ENCODE data around the gene SFN.

SFN gene

DNA sequence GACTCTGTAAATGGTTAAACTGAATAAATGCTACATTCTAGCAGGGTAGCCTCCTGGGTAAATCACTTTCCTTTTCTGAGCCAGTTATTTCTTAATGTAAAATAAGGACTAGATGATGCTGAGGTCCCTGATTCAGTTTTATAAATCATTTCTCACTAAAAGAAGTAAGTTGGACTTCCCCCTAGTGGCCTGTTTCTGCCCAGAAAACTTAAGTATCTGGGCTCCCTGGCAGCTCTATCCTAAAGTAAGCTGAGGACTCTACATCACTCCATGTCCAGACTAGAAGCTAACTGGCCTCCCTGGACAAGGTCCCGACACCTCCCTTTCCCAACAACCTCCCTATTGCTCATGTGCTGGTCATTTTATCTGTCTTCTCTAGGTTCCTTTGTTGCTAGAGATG lies 24.2 kb downstream of the SFN start:
- Histone ChIP-seq H3K4me2 (ENCODE audit: low read depth, low read length, poor library complexity, severe bottlenecking) (no peak overlapping the region), H3K79me2 (ENCODE audit: insufficient read depth, low read length) (peaks cover 21% of the 10 kb centered on the region), H3K4me3 (ENCODE audit: low read length, poor library complexity, severe bottlenecking) (no peak overlapping the region), H3K9me3 (ENCODE audit: insufficient read depth, low read depth, low read length) (no peaks in the 10 kb centered on the region), H4K20me1 (ENCODE audit: insufficient read depth, low read length, poor library complexity, severe bottlenecking) (peaks cover 15% of the 10 kb centered on the region), H3K9ac (ENCODE audit: low read depth, low read length, poor library complexity, severe bottlenecking) (no peak overlapping the region), H3K9me2 (replicated peaks; ENCODE audit: low read depth, low read length) (no peaks in the 10 kb centered on the region), H3K4me1 (ENCODE audit: insufficient read depth, low read length, poor library complexity, severe bottlenecking) (peaks cover 20% of the 10 kb centered on the region), H3F3A (ENCODE audit: low read depth) (no peaks in the 10 kb centered on the region), H3K36me3 (ENCODE audit: insufficient read depth, low read length) (peaks cover 39% of the 10 kb centered on the region; the same call in 1 of the 2 replicates), H3K27me3 (ENCODE audit: insufficient read depth, low read length, poor library complexity, severe bottlenecking) (no peaks in the 10 kb centered on the region), H2AFZ (ENCODE audit: low read length) (no peak overlapping the region)
- TF ChIP-seq EZH2phosphoT487 (IDR thresholded peaks at IDR 0.05; ENCODE audit: borderline replicate concordance): no peak
- TF ChIP-seq, protein P1, sequence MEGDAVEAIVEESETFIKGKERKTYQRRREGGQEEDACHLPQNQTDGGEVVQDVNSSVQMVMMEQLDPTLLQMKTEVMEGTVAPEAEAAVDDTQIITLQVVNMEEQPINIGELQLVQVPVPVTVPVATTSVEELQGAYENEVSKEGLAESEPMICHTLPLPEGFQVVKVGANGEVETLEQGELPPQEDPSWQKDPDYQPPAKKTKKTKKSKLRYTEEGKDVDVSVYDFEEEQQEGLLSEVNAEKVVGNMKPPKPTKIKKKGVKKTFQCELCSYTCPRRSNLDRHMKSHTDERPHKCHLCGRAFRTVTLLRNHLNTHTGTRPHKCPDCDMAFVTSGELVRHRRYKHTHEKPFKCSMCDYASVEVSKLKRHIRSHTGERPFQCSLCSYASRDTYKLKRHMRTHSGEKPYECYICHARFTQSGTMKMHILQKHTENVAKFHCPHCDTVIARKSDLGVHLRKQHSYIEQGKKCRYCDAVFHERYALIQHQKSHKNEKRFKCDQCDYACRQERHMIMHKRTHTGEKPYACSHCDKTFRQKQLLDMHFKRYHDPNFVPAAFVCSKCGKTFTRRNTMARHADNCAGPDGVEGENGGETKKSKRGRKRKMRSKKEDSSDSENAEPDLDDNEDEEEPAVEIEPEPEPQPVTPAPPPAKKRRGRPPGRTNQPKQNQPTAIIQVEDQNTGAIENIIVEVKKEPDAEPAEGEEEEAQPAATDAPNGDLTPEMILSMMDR (conservative IDR thresholded peaks at IDR 0.05; ENCODE audit: low read length): peak; percentile 68

DNA sequence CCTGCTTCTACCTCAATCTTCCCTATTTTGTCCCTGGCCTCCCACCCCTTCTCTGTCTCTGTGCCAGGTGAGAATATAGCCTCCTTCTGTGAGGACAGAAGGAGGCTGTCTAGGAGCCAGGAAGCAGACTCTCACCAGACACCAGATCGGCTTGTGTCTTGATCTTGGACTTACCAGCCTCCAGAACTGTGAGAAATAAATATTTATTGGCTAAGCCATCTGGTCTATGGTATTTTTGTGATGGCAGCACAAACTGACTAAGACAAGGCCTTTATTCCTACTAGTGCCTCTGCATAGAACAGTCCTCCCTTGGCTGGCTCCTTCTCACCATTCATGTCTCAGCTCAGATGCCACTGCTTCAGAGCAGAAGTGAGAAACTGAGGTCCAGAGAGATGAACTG lies 25.3 kb downstream of the SFN start:
- peaks cover 21% of the 10 kb centered on the region for H3K79me2 ChIP-seq (ENCODE audit: insufficient read depth, low read length)
- peaks cover 34% of the 10 kb centered on the region; the same call in 1 of the 2 replicates for H3K36me3 ChIP-seq (ENCODE audit: insufficient read depth, low read length)
- peaks cover 15% of the 10 kb centered on the region for H4K20me1 ChIP-seq (ENCODE audit: insufficient read depth, low read length, poor library complexity, severe bottlenecking)
- H2AFZ ChIP-seq (ENCODE audit: low read length): no peak overlapping the region
- H3K9me3 ChIP-seq (ENCODE audit: insufficient read depth, low read depth, low read length): no peaks in the 10 kb centered on the region
- H3K9me2 ChIP-seq (replicated peaks; ENCODE audit: low read depth, low read length): no peaks in the 10 kb centered on the region
- peaks cover 20% of the 10 kb centered on the region for H3K4me1 ChIP-seq (ENCODE audit: insufficient read depth, low read length, poor library complexity, severe bottlenecking)
- peak overlapping the region; percentile 86 for H3K4me3 ChIP-seq (ENCODE audit: low read length, poor library complexity, severe bottlenecking)
- H3K27me3 ChIP-seq (ENCODE audit: insufficient read depth, low read length, poor library complexity, severe bottlenecking): no peaks in the 10 kb centered on the region
- H3F3A ChIP-seq (ENCODE audit: low read depth): no peaks in the 10 kb centered on the region
- TF ChIP-seq, protein P1 (conservative IDR thresholded peaks at IDR 0.05; ENCODE audit: low read length): no peak
- TF ChIP-seq EZH2phosphoT487 (IDR thresholded peaks at IDR 0.05; ENCODE audit: borderline replicate concordance): no peak
- peak overlapping the region; percentile 95 for H3K4me2 ChIP-seq (ENCODE audit: low read depth, low read length, poor library complexity, severe bottlenecking)
- peak overlapping the region; percentile 35 for H3K9ac ChIP-seq (ENCODE audit: low read depth, low read length, poor library complexity, severe bottlenecking)

DNA sequence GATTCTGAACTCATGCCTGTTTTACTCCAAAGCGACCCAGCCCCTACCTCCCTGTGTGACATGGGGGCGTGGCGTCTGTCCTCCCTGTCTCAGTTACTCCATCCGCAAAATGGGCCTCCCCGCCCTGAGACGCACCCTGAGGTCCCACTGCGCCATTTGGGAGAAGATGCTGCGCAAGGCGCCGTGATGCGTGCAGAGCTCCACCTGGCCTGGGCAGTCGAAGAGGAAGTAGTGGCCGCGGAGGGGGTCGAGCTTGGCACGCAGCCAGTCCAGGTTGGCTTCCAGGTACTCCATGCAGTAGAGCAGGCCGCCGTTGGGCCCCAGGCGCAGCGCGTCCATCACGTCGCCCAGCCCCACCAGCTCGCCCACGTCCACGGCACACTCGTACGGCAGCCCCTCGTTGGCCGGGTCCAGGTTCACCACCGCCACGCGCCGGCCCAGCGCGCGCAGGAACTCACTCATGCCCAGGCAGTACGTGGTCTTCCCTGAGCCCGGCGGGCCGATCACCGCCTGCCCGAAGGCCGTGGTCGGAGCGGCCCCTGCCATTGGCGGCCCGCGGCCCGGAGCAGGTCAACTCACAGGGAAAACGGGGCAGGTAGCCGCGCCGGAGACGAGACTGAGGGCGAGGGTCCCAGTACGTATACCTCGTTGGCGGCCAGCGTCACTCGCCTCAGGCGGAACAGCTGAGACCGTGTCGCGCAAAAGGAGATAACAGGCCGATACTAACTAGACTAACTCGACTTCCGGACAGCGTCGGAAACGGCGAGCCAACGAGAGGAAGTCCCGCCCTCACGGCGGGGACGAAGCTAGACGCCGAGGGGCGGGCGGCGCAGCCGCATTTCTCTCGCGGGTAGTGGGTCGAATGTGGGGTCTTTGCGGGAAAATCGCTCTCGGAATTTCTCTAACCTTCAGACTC lies 26.9 kb downstream of the SFN start, which contains the start of gene GPN2:
Gene GPN2, minus strand, starts transcription at position 733 of the 916 bp plus-strand sequence. Its CDS starts 187 bp downstream, at position 546.
- Histone ChIP-seq H3K9me3 (ENCODE audit: insufficient read depth, low read depth, low read length) (no peaks in the 10 kb centered on the region), H2AFZ (ENCODE audit: low read length) (peak within 1 kb of the TSS; percentile 96), H3K9ac (ENCODE audit: low read depth, low read length, poor library complexity, severe bottlenecking) (peak within 1 kb of the TSS; percentile 87), H3F3A (ENCODE audit: low read depth) (no peaks in the 10 kb centered on the region), H3K79me2 (ENCODE audit: insufficient read depth, low read length) (peaks cover 24% of the 10 kb centered on the region), H3K4me2 (ENCODE audit: low read depth, low read length, poor library complexity, severe bottlenecking) (peak within 1 kb of the TSS; percentile 95), H4K20me1 (ENCODE audit: insufficient read depth, low read length, poor library complexity, severe bottlenecking) (peaks cover 15% of the 10 kb centered on the region), H3K4me3 (ENCODE audit: low read length, poor library complexity, severe bottlenecking) (peak within 1 kb of the TSS; percentile 86), H3K9me2 (replicated peaks; ENCODE audit: low read depth, low read length) (no peaks in the 10 kb centered on the region), H3K27me3 (ENCODE audit: insufficient read depth, low read length, poor library complexity, severe bottlenecking) (no peaks in the 10 kb centered on the region), H3K4me1 (ENCODE audit: insufficient read depth, low read length, poor library complexity, severe bottlenecking) (peaks cover 20% of the 10 kb centered on the region), H3K36me3 (ENCODE audit: insufficient read depth, low read length) (peaks cover 23% of the 10 kb centered on the region; the same call in 1 of the 2 replicates)
- TF ChIP-seq EZH2phosphoT487 (IDR thresholded peaks at IDR 0.05; ENCODE audit: borderline replicate concordance): no peak
- TF ChIP-seq, protein P1 (conservative IDR thresholded peaks at IDR 0.05; ENCODE audit: low read length): no peak

All from Loucy (cell line).